Ovary (tissue), 9 donors: ENCODE results near the gene IRAK1. TPM values are rescaled to one million over a fixed set of nuclear protein-coding genes. Genes with fewer than 3 reads are reported as not detected.

Experiments
- DNase-seq, 5 donors: peaks; one replicate each; pipeline ENCODE4 v3.0.0-alpha.2; 2019 to 2020
- H3K27ac ChIP-seq, 2 donors: fragments of 200-600 bp; one replicate each; pipeline versions ENCODE4 v1.5.1 to v1.8.0; 2019 to 2022
- H3K27me3 ChIP-seq: fragments of 200-600 bp; one replicate; pipeline ENCODE4 v1.8.0; 2022
- H3K36me3 ChIP-seq: fragments of 200-600 bp; sonication (generic); one replicate; pipeline ENCODE4 v1.5.1; 2019
- H3K4me1 ChIP-seq: one replicate; pipeline ENCODE4 v1.8.1; 2013; ENCODE audit warnings: mild to moderate bottlenecking, moderate library complexity; ENCODE audit not compliant: insufficient read depth
- H3K4me3 ChIP-seq: fragments of 200-600 bp; sonication (generic); one replicate; pipeline ENCODE4 v1.5.1; 2017
- H3K9me3 ChIP-seq, 2 donors: fragments of 200-600 bp in 1 of 2; sonication (generic) in 1 of 2; one replicate each; pipeline versions ENCODE4 v1.5.1 to v1.8.1; 2013 to 2019; ENCODE audit warnings: mild to moderate bottlenecking in 1 of 2, moderate library complexity in 1 of 2
- CTCF ChIP-seq, 3 donors: fragments of 450-650 bp in 2 of 3; fragments of 200-600 bp in 1 of 3; IDR thresholded peaks; one replicate each; pipeline versions ENCODE4 v1.5.1 to v1.8.0; 2016 to 2022; ENCODE audit warnings: antibody characterized with exemption in 3 of 3, mild to moderate bottlenecking in 1 of 3
- EP300 ChIP-seq: sonication (generic); formaldehyde crosslinking; IDR thresholded peaks from one replicate; pipeline ENCODE4 v1.6.1; 2017; ENCODE audit warnings: antibody characterized with exemption
- POLR2A ChIP-seq: fragments of 450-650 bp; IDR thresholded peaks from one replicate; pipeline ENCODE4 v1.6.1; 2017; ENCODE audit warnings: antibody characterized with exemption, mild to moderate bottlenecking, moderate library complexity
- WGBS, 3 donors: extraction: QIAGEN DNeasy Blood & Tissue Kit in 1 of 3; methylation state at CpG; one replicate each; pipeline versions ENCODE4 v1.1.5 to v1.1.7; 2013 to 2017; 5-methylcytosine and 5-hydroxymethylcytosine counted together
- intact Hi-C, 4 donors: fragments of 100-400 bp; cut with DNase I; formaldehyde crosslinking; loops; one replicate each; pipeline versions ENCODE4 v1.11.0 to v1.15.1; 2022 to 2023
- polyA plus RNA-seq, 2 donors: library from polyadenylated mRNA; stranded (reverse); fragments of 200-250 nt in 1 of 2; fragments of 350-450 nt in 1 of 2; fragmentation: Illumina TruSeq in 1 of 2; extraction: RNeasy Lipid Tissue Mini Kit (QIAGEN cat#74804) in 1 of 2; gene quantifications; one replicate each; pipeline ENCODE4 v1.2.3, GENCODE V29; 2013 to 2014
- total RNA-seq, 7 donors: library from RNA; depleted of rRNA in 2 of 7; stranded (reverse); fragments of >200 nt in 2 of 7; fragmentation: NEBNext Ultra II Directional in 3 of 7; extraction: Animal tissue kit (Norgen Biotek cat#: 25700) in 3 of 7; gene quantifications; one replicate each; pipeline versions ENCODE4 v1.1.0 to v1.2.4, GENCODE V29; 2016 to 2023
- donor health status: DM: no; HTN: no; CAD: no; lungs with moderate emphysema.
- donor health status: DM: no; HTN: no; CAD: no.
- donor health status: Bipolar disorder and iron deficiency.
- donor health status: DM: yes; HTN: yes; CAD: no.
- donor health status: DM: no; HTN: no; CAD: no.
- donor health status: DM: yes; HTN: yes; CAD: no.

Gene IRAK1
- total and polyA plus RNA-seq, 9 donors = 10.5 to 97.4 (median 36.1) TPM

GRCh38 chrX:154058214-154058997 lies 38.7 kb upstream of the IRAK1 start:
- H3K27ac ChIP-seq = no peak overlapping the region
- intact Hi-C loops = loop anchor here in 1 of 4 donors (5.0 kb wide), 1 partner anchor 291 kb away; no protein-coding TSS in a partner anchor
- 68 to 71% (median 69%) methylated on average over 11 of the region's 11 CpGs for WGBS, 3 donors
- H3K4me1 ChIP-seq = peaks cover 8% of the 10 kb centered on the region
- H3K4me3 ChIP-seq = no peak overlapping the region
- H3K9me3 ChIP-seq = no peaks in the 10 kb centered on the region
- no peak for TF ChIP-seq POLR2A
- H3K27me3 ChIP-seq = no peaks in the 10 kb centered on the region
- H3K36me3 ChIP-seq = no peaks in the 10 kb centered on the region
- no peak for DNase-seq

- H3K27ac ChIP-seq = no peak overlapping the region
- TF ChIP-seq POLR2A (no peak), CTCF (IDR thresholded peaks at IDR 0.05) (no peak), EP300 (no peak)
- H3K27me3 ChIP-seq = no peaks in the 10 kb centered on the region
- intact Hi-C loops = loop anchor here in 1 of 4 donors (5.0 kb wide), 1 partner anchor 290 kb away; no protein-coding TSS in a partner anchor
- H3K4me1 ChIP-seq = peaks cover 8% of the 10 kb centered on the region
- H3K36me3 ChIP-seq = no peaks in the 10 kb centered on the region
- H3K9me3 ChIP-seq = no peaks in the 10 kb centered on the region
- WGBS, 3 donors = 71 to 100% (median 89%) methylated on average over 1 of the region's 1 CpG
- no peak overlapping the region for H3K4me3 ChIP-seq
- no peak for DNase-seq
Measured at GRCh38 chrX:154057791-154058190, 38.1 kb upstream of the IRAK1 start.

- no peak overlapping the region for H3K27ac ChIP-seq
- TF ChIP-seq EP300 (no peak), POLR2A (no peak), CTCF (IDR thresholded peaks at IDR 0.05) (no peak)
- no peaks in the 10 kb centered on the region for H3K9me3 ChIP-seq
- DNase-seq = no peak
- peaks cover 8% of the 10 kb centered on the region for H3K4me1 ChIP-seq
- H3K36me3 ChIP-seq = no peaks in the 10 kb centered on the region
- 64 to 72% (median 68%) methylated on average over 8 of the region's 8 CpGs for WGBS, 3 donors
- intact Hi-C loops = loop anchor here in 1 of 4 donors (5.0 kb wide), 1 partner anchor 290 kb away; no protein-coding TSS in a partner anchor
- H3K4me3 ChIP-seq = no peak overlapping the region
- H3K27me3 ChIP-seq = no peaks in the 10 kb centered on the region
Measured at GRCh38 chrX:154056770-154057241, 37.1 kb upstream of the IRAK1 start.

- TF ChIP-seq POLR2A = no peak
- TF ChIP-seq CTCF (IDR thresholded peaks at IDR 0.05) = peak; percentile 16 to 51 (median 27)
- TF ChIP-seq EP300 = no peak
- H3K27me3 ChIP-seq = no peaks in the 10 kb centered on the region
- no peak overlapping the region for H3K27ac ChIP-seq
- intact Hi-C loops = loop anchor here in 1 of 4 donors (5.0 kb wide), 1 partner anchor 34 kb away; the partner anchor contains the start of gene IRAK1
- H3K4me3 ChIP-seq = no peak overlapping the region
- no peaks in the 10 kb centered on the region for H3K9me3 ChIP-seq
- H3K36me3 ChIP-seq = no peaks in the 10 kb centered on the region
- DNase-seq = peak; percentile 74 to 86 (median 79)
- WGBS, 3 donors = 23 to 30% (median 25%) methylated on average over 8 of the region's 8 CpGs
- peaks cover 25% of the 10 kb centered on the region for H3K4me1 ChIP-seq
Measured at GRCh38 chrX:154051201-154051810, 31.6 kb upstream of the IRAK1 start.
